Measurements from ENCODE around the gene TAL2. TPM values are rescaled to one million over a fixed set of nuclear protein-coding genes. Genes with fewer than 3 reads are reported as not detected.

Gene TAL2
- total and polyA plus RNA-seq, 9 of the 15 experiments (the other 6 are each of a cell fraction or from before 2014, with no cell fraction given), result 0.21 to 3.7 (median 1.1) TPM; not detected in 1

GRCh38 chr9:105647595-105648349 is 14.5 kb upstream of the TAL2 start (continued):
- TF ChIP-seq RBM22 (IDR thresholded peaks at IDR 0.05; ENCODE audit: low read depth, low read length, poor library complexity, severe bottlenecking) (no peak), ZBTB34 (CRISPR knock-in tag; IDR thresholded peaks at IDR 0.05) (no peak), MAFF (IDR thresholded peaks at IDR 0.05; ENCODE audit: low read length) (no peak), ZNF384 (IDR thresholded peaks at IDR 0.05; ENCODE audit: low read depth, low read length) (no peak), SMARCC2 (IDR thresholded peaks at IDR 0.05; ENCODE audit: low read depth) (peak; percentile 100), ZNF263 (CRISPR knock-in tag; IDR thresholded peaks at IDR 0.05; ENCODE audit: borderline replicate concordance) (no peak), PYGO2 (tag; IDR thresholded peaks at IDR 0.05) (no peak), KAT2B (IDR thresholded peaks at IDR 0.05; ENCODE audit: low read depth, low read length) (no peak), UBTF (IDR thresholded peaks at IDR 0.05; ENCODE audit: borderline replicate concordance in 1 of 2, low read depth in 2 of 2, low read length in 2 of 2) (0 out of 4 replicates have a peak, but pooled peaks of 1 of the 2 experiments have one; percentile 5), TAL1 (IDR thresholded peaks at IDR 0.05) (peak; percentile 97), PURB (CRISPR knock-in tag; IDR thresholded peaks at IDR 0.05; ENCODE audit: low read depth) (no peak), E2F4 (CRISPR knock-in tag; IDR thresholded peaks at IDR 0.05; ENCODE audit: low read depth) (no peak), ZNF707 (CRISPR knock-in tag; conservative IDR thresholded peaks at IDR 0.05) (no peak), RFX1 (IDR thresholded peaks at IDR 0.05) (peak; percentile 53), KLF16 (IDR thresholded peaks at IDR 0.05) (peak; percentile 93), CREM (IDR thresholded peaks at IDR 0.05; ENCODE audit: low read depth) (peak; percentile 64; the same call in 1 of the 2 replicates), MBD1 (CRISPR knock-in tag; IDR thresholded peaks at IDR 0.05) (no peak), ZNF444 (CRISPR knock-in tag; IDR thresholded peaks at IDR 0.05) (no peak), ZHX1 (conservative IDR thresholded peaks at IDR 0.05; ENCODE audit: low read length) (no peak)

Data from K562 (cell line).